Fibroblast of lung (primary cell): ENCODE results near the gene SERTAD1. TPM values are rescaled to one million over a fixed set of nuclear protein-coding genes. Genes with fewer than 3 reads are reported as not detected.

Experiments
- DNase-seq, 2 donors: peaks; one replicate each; pipeline versions ENCODE4 v3.0.0 to v3.0.0-alpha.2; 2010; ENCODE audit warnings: low read depth in 2 of 2
- H2AFZ ChIP-seq: 2 replicates; pipeline ENCODE4 v1.5.1; 2012; ENCODE audit warnings: low read length, control low read depth, inconsistent platforms
- H3K27ac ChIP-seq: 2 replicates; pipeline ENCODE4 v1.5.1; 2011; ENCODE audit warnings: low read length, control low read depth; ENCODE audit not compliant: insufficient read depth
- H3K27me3 ChIP-seq: 2 replicates; pipeline ENCODE4 v1.5.1; 2011; ENCODE audit warnings: mild to moderate bottlenecking, low read length; ENCODE audit not compliant: control insufficient read depth, insufficient read depth
- H3K36me3 ChIP-seq: 2 replicates; pipeline ENCODE4 v1.5.1; 2011; ENCODE audit warnings: low read length; ENCODE audit not compliant: control insufficient read depth, insufficient read depth
- H3K4me1 ChIP-seq: 2 replicates; pipeline ENCODE4 v1.5.1; 2011; ENCODE audit warnings: low read length; ENCODE audit not compliant: control insufficient read depth, insufficient read depth; ENCODE audit errors: extremely low read depth
- H3K4me2 ChIP-seq: 2 replicates; pipeline ENCODE4 v1.5.1; 2011; ENCODE audit warnings: low read length, control low read depth; ENCODE audit not compliant: insufficient read depth; ENCODE audit errors: extremely low read depth
- H3K4me3 ChIP-seq, 4 experiments: fragments of 200-600 bp in 1 of 4; sonication (generic) in 1 of 4; replicated peaks in 1 of 4; 2 replicates each; pipeline ENCODE4 v1.5.1; 2011 to 2016; ENCODE audit warnings: low read length in 4 of 4, low read depth in 3 of 4, mild to moderate bottlenecking in 3 of 4, control low read depth in 2 of 4, inconsistent platforms in 1 of 4, mixed read lengths in 1 of 4; ENCODE audit not compliant: insufficient read depth in 1 of 4; ENCODE audit errors: control extremely low read depth in 1 of 4
- H3K79me2 ChIP-seq: 2 replicates; pipeline ENCODE4 v1.5.1; 2012; ENCODE audit warnings: mild to moderate bottlenecking, low read length, inconsistent platforms; ENCODE audit not compliant: control insufficient read depth, insufficient read depth
- H3K9ac ChIP-seq: 2 replicates; pipeline ENCODE4 v1.5.1; 2011; ENCODE audit warnings: mild to moderate bottlenecking, low read length, control low read depth; ENCODE audit not compliant: insufficient read depth
- H3K9me3 ChIP-seq: 2 replicates; pipeline ENCODE4 v1.5.1; 2012; ENCODE audit warnings: low read depth, low read length; ENCODE audit not compliant: control insufficient read depth, insufficient read depth
- H4K20me1 ChIP-seq: 2 replicates; pipeline ENCODE4 v1.5.1; 2011; ENCODE audit warnings: low read length; ENCODE audit not compliant: control insufficient read depth, insufficient read depth; ENCODE audit errors: extremely low read depth
- CTCF ChIP-seq, 2 donors: IDR thresholded peaks in 1 of 2; conservative IDR thresholded peaks in 1 of 2; 1 replicate in 1 of 2; 2 replicates in 1 of 2; pipeline ENCODE4 v1.5.1; 2011 to 2012; ENCODE audit warnings: low read length in 2 of 2, control low read depth in 1 of 2, inconsistent platforms in 1 of 2, low read depth in 1 of 2, mild to moderate bottlenecking in 1 of 2
- EZH2 ChIP-seq: IDR thresholded peaks from 2 replicates; pipeline ENCODE4 v1.5.1; 2012; ENCODE audit warnings: low read length, control low read depth, mild to moderate bottlenecking; ENCODE audit errors: missing control alignments
- polyA plus RNA-seq, 2 donors: library from polyadenylated mRNA; depleted of rRNA in 1 of 2; stranded (reverse) in 1 of 2; unstranded in 1 of 2; fragments of >200 nt; gene quantifications; 2 replicates each; pipeline ENCODE4 v1.2.1, GENCODE V29; 2011 to 2012; ENCODE audit warnings: missing spikeins in 1 of 2
- total RNA-seq: library from RNA; depleted of rRNA; stranded (reverse); fragments of >200 nt; gene quantifications from 2 replicates; pipeline ENCODE4 v1.2.1, GENCODE V29; 2014

The SERTAD1 gene
- total and polyA plus RNA-seq, 2 donors (not counting 1 experiment from before 2014, with no cell fraction given): 7.2 to 19.2 TPM

GRCh38 chr19:40398417-40399131 is 27.2 kb downstream of the SERTAD1 start:
- Histone ChIP-seq H3K4me3 (no peak overlapping the region), H2AFZ (no peak overlapping the region), H3K79me2 (no peaks in the 10 kb centered on the region), H3K4me1 (no peaks in the 10 kb centered on the region), H3K4me2 (no peak overlapping the region), H3K9me3 (no peaks in the 10 kb centered on the region), H4K20me1 (no peaks in the 10 kb centered on the region), H3K27me3 (no peaks in the 10 kb centered on the region), H3K27ac (no peak overlapping the region), H3K36me3 (no peaks in the 10 kb centered on the region), H3K9ac (no peak overlapping the region)
- TF ChIP-seq CTCF (conservative IDR thresholded peaks at IDR 0.05 in 1 of 2, IDR thresholded peaks at IDR 0.05 in 1 of 2; ENCODE audit: low read depth in 1 of 2, low read length in 2 of 2) (no peak), EZH2 (no peak)
- peak in 1 of 2 donors; percentile 55 for DNase-seq

- H3K79me2 ChIP-seq: no peaks in the 10 kb centered on the region
- DNase-seq: no peak
- H2AFZ ChIP-seq: no peak overlapping the region
- H3K27me3 ChIP-seq: no peaks in the 10 kb centered on the region
- H3K36me3 ChIP-seq: no peaks in the 10 kb centered on the region
- no peak overlapping the region for H3K9ac ChIP-seq
- no peaks in the 10 kb centered on the region for H3K9me3 ChIP-seq
- no peaks in the 10 kb centered on the region for H4K20me1 ChIP-seq
- H3K27ac ChIP-seq: no peak overlapping the region
- no peaks in the 10 kb centered on the region for H3K4me1 ChIP-seq
- no peak overlapping the region for H3K4me3 ChIP-seq
- H3K4me2 ChIP-seq: no peak overlapping the region
- TF ChIP-seq EZH2: no peak
- TF ChIP-seq CTCF (conservative IDR thresholded peaks at IDR 0.05 in 1 of 2, IDR thresholded peaks at IDR 0.05 in 1 of 2; ENCODE audit: low read depth in 1 of 2, low read length in 2 of 2): no peak
Observed at GRCh38 chr19:40397568-40397906, 28.3 kb downstream of the SERTAD1 start.

GRCh38 chr19:40396886-40397567 is 28.8 kb downstream of the SERTAD1 start:
- Histone ChIP-seq H2AFZ (no peak overlapping the region), H3K9ac (no peak overlapping the region), H3K9me3 (no peaks in the 10 kb centered on the region), H3K27ac (no peak overlapping the region), H3K27me3 (no peaks in the 10 kb centered on the region), H3K36me3 (no peaks in the 10 kb centered on the region), H3K4me2 (no peak overlapping the region), H3K4me1 (no peaks in the 10 kb centered on the region), H3K79me2 (no peaks in the 10 kb centered on the region), H4K20me1 (no peaks in the 10 kb centered on the region), H3K4me3 (no peak overlapping the region)
- no peak for DNase-seq
- TF ChIP-seq CTCF (conservative IDR thresholded peaks at IDR 0.05 in 1 of 2, IDR thresholded peaks at IDR 0.05 in 1 of 2; ENCODE audit: low read depth in 1 of 2, low read length in 2 of 2): no peak
- TF ChIP-seq EZH2: no peak
